Forelimb muscle (tissue), 1 donor: ENCODE data around the gene BCO2. TPM values are rescaled to one million over a fixed set of nuclear protein-coding genes. Genes with fewer than 3 reads are reported as not detected.

ENCODE experiments used
- DNase-seq: peaks from one replicate; pipeline ENCODE4 v3.0.0-alpha.2; 2013; ENCODE audit warnings: low read depth
- polyA plus RNA-seq: library from polyadenylated mRNA; unstranded; fragments of 120-200 nt; gene quantifications from one replicate; pipeline ENCODE4 v1.2.1, GENCODE V29; 2013; ENCODE audit not compliant: insufficient read length

BCO2 gene
- polyA plus RNA-seq, 1 donor: 9.0 TPM

DNA sequence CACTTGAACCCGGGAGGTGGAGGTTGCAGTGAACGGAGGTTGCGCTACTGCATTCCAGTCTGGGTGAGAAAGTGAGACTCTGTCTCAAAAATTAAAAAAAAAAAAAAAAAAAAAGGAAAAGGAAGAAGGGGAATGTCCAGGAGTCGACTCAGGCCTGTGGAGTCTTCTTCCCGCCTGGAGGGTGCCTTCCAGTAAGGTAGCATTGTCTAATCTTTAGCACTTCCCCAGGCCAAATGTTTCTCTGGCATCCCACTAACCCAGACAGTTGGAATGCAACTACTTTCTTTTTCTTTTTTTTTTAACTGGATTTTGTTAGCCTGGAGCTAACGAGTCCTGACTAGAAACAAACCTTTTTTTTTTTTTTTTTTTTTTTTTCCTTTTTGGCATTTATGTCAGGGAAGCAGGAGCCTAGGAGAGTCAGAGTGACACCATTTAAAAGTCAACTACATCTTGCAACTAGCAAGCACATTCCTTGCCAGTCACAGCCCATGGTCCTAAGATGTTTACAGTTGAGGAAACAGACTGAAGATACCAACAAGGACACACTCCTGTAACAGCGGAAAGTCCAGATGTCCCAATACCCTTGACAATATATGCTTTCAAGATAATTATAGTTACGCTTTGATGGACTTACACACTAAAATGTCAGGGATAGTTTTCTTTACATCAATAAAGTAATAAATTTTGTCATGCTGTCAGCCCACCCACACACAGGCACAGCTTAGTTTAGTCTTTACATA lies 74.7 kb downstream of the BCO2 start:
- no peak for DNase-seq

DNA sequence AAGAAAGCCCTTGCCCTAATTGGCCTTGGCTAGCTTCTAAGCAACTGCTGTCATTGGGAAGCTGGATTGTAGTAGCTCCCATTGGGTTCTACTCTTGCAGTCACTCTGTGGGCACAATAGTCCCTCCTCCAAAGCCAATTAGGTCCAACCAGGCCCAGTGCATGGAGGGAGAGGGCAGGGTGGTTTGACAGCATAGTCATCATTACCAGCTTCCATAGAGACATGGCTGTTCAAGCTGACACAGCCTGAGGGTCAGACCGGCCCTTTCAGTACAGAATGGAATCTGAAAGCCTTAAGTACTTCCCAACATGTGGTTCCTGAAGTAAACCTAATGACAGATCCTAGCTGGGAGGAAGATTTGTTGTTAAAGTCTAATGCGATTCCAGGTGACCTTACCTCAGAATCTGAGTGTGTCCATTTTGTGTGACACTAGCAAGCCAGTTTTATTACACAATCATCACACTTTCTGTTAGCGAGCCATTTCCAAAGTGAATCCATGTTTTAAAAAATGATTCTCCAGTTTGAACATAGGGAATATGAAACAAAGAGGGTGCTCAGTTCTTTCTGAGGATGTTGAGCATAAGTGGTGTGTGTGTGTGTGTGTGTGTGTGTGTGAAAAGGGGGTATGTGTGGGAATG lies 78.4 kb downstream of the BCO2 start:
- DNase-seq: no peak

- no peak for DNase-seq
Measured at GRCh38 chr11:112255067-112255720, 79.9 kb downstream of the BCO2 start.

- DNase-seq: no peak
Measured at GRCh38 chr11:112260490-112260889, 85.2 kb downstream of the BCO2 start, which contains the start of gene PLET1. Gene PLET1, minus strand, starts transcription at chr11:112260860. Its CDS starts 271 bp downstream, at chr11:112260589.

- no peak for DNase-seq
Measured at GRCh38 chr11:112265659-112266409, 90.5 kb downstream of the BCO2 start.

DNA sequence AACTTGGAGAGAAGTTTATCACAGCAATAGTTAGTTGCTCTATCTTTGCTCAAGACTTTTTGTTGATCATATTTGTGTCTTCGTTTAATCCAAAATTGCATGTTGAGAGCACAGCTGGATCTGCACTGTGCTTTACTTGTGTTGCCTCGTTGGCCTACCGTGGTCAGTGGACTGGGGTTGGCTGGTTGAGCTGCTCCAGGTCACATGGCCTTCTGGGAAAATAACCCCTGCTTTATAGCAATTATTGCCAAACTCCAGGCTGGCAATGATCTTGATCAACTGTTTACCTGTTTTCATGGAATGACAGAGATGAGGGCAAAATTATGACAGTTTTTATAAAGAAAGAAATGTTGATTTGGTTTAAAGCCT lies 91.1 kb downstream of the BCO2 start:
- DNase-seq: no peak

- no peak for DNase-seq
Measured at GRCh38 chr11:112267188-112267591, 91.9 kb downstream of the BCO2 start.

- no peak for DNase-seq
Measured at GRCh38 chr11:112268406-112268805, 93.1 kb downstream of the BCO2 start.

Other genes with a start within 250 kb of the BCO2 start
- 19.6 TPM for gene DIXDC1, start 238.2 kb upstream of the BCO2 start, polyA plus RNA-seq
- gene DLAT, start 150.1 kb upstream of the BCO2 start, polyA plus RNA-seq: 39.5 TPM
- gene PIH1D2, start 101.5 kb upstream of the BCO2 start, polyA plus RNA-seq: 1.1 TPM
- gene NKAPD1, start 101.2 kb upstream of the BCO2 start, polyA plus RNA-seq: 27.7 TPM
- 48.5 TPM for gene TIMM8B, start 88.8 kb upstream of the BCO2 start, polyA plus RNA-seq
- gene SDHD, start 88.6 kb upstream of the BCO2 start, polyA plus RNA-seq: 92.7 TPM
- gene IL18, start 11.4 kb upstream of the BCO2 start, polyA plus RNA-seq: 0.40 TPM
- 0.33 TPM for gene TEX12, start 8.1 kb upstream of the BCO2 start, polyA plus RNA-seq
- 20.4 TPM for gene PTS, start 50.9 kb downstream of the BCO2 start, polyA plus RNA-seq
- gene PLET1, start 85.3 kb downstream of the BCO2 start, polyA plus RNA-seq: not detected